Tibial nerve (tissue), 4 donors: ENCODE measurements around the gene OGFOD3. TPM values are rescaled to one million over a fixed set of nuclear protein-coding genes. Genes with fewer than 3 reads are reported as not detected.

Experiments
- DNase-seq, 2 donors: peaks; one replicate each; pipeline ENCODE4 v3.0.0-alpha.2; 2019; ENCODE audit warnings: low spot score in 2 of 2
- H3K27ac ChIP-seq, 4 donors: fragments of 200-600 bp; sonication (generic) in 3 of 4; one replicate each; pipeline ENCODE4 v1.5.1; 2017 to 2019; ENCODE audit warnings: mild to moderate bottlenecking in 1 of 4
- H3K27me3 ChIP-seq, 2 donors: fragments of 200-600 bp; sonication (generic) in 1 of 2; one replicate each; pipeline versions ENCODE4 v1.5.1 to v1.6.0; 2017 to 2019
- H3K36me3 ChIP-seq, 3 donors: fragments of 200-600 bp; sonication (generic); one replicate each; pipeline ENCODE4 v1.5.1; 2018 to 2019
- H3K4me1 ChIP-seq, 4 donors: fragments of 200-600 bp; sonication (generic) in 3 of 4; one replicate each; pipeline ENCODE4 v1.5.1; 2017 to 2019
- H3K4me3 ChIP-seq, 4 donors: fragments of 200-600 bp; sonication (generic) in 3 of 4; one replicate each; pipeline ENCODE4 v1.5.1; 2017 to 2019; ENCODE audit warnings: mild to moderate bottlenecking in 1 of 4, moderate library complexity in 1 of 4
- H3K9me3 ChIP-seq, 4 donors: fragments of 200-600 bp; sonication (generic) in 3 of 4; one replicate each; pipeline ENCODE4 v1.5.1; 2017 to 2019
- CTCF ChIP-seq, 5 experiments: fragments of 200-600 bp in 3 of 5; fragments of 450-650 bp in 2 of 5; sonication (generic) in 3 of 5; IDR thresholded peaks; one replicate each; pipeline ENCODE4 v1.5.1; 2016 to 2019; ENCODE audit warnings: antibody characterized with exemption in 5 of 5, mild to moderate bottlenecking in 3 of 5, moderate library complexity in 2 of 5
- EP300 ChIP-seq, 2 donors: sonication (generic); formaldehyde crosslinking; IDR thresholded peaks; one replicate each; pipeline ENCODE4 v1.6.1; 2017; ENCODE audit warnings: antibody characterized with exemption in 2 of 2, mild to moderate bottlenecking in 1 of 2
- POLR2A ChIP-seq, 2 donors: fragments of 450-650 bp; IDR thresholded peaks; one replicate each; pipeline ENCODE4 v1.6.1; 2017; ENCODE audit warnings: antibody characterized with exemption in 2 of 2, mild to moderate bottlenecking in 2 of 2, moderate library complexity in 2 of 2
- WGBS, 2 donors: methylation state at CpG; one replicate each; pipeline ENCODE4 v1.1.5; 2018; 5-methylcytosine and 5-hydroxymethylcytosine counted together
- total RNA-seq, 4 donors: library from RNA; depleted of rRNA; stranded (reverse); fragments of >200 nt; gene quantifications; one replicate each; pipeline ENCODE4 v1.1.0, GENCODE V29; 2016

OGFOD3 gene
- total RNA-seq, 4 donors from 2014 or later, result 23.7 to 51.6 (median 40.7) TPM

- no peaks in the 10 kb centered on the region for H3K27me3 ChIP-seq
- no peak for DNase-seq
- 63 to 67% methylated on average over 18 of the region's 18 CpGs for WGBS, 2 donors
- H3K27ac ChIP-seq, result peak overlapping the region; percentile 79 to 99 (median 88)
- H3K9me3 ChIP-seq, result no peaks in the 10 kb centered on the region
- peaks cover 0 to 27% (median 0%) of the 10 kb centered on the region in 3 donors for H3K36me3 ChIP-seq
- TF ChIP-seq EP300 (IDR thresholded peaks at IDR 0.05) (no peak), POLR2A (IDR thresholded peaks at IDR 0.05) (no peak), CTCF (IDR thresholded peaks at IDR 0.05) (no peak)
- peak overlapping the region; percentile 66 to 98 (median 80) for H3K4me3 ChIP-seq
- peaks cover 0 to 49% (median 31%) of the 10 kb centered on the region in 4 donors for H3K4me1 ChIP-seq
These were observed 31.5 kb upstream of the OGFOD3 start for GRCh38 chr17:82449883-82450356.

GRCh38 chr17:82449131-82449882, 30.9 kb upstream of the OGFOD3 start:
- no peak for DNase-seq
- H3K4me3 ChIP-seq, result peak overlapping the region; percentile 66 to 98 (median 80)
- H3K27me3 ChIP-seq, result no peaks in the 10 kb centered on the region
- no peak for TF ChIP-seq POLR2A (IDR thresholded peaks at IDR 0.05)
- 72 to 76% methylated on average over 30 of the region's 30 CpGs for WGBS, 2 donors
- peaks cover 0 to 53% (median 32%) of the 10 kb centered on the region in 4 donors for H3K4me1 ChIP-seq
- no peaks in the 10 kb centered on the region for H3K9me3 ChIP-seq
- peaks cover 0 to 33% (median 0%) of the 10 kb centered on the region in 3 donors for H3K36me3 ChIP-seq
- peak overlapping the region; percentile 79 to 99 (median 88) for H3K27ac ChIP-seq

GRCh38 chr17:82447876-82448275, 29.5 kb upstream of the OGFOD3 start:
- WGBS, 2 donors, result 87 to 93% methylated on average over 11 of the region's 11 CpGs
- H3K4me1 ChIP-seq, result peaks cover 0 to 59% (median 32%) of the 10 kb centered on the region in 4 donors
- H3K27me3 ChIP-seq, result no peaks in the 10 kb centered on the region
- H3K9me3 ChIP-seq, result no peaks in the 10 kb centered on the region
- TF ChIP-seq CTCF (IDR thresholded peaks at IDR 0.05), result no peak
- H3K27ac ChIP-seq, result peak overlapping the region in 1 of 4 donors; percentile 5
- no peak for DNase-seq
- no peak overlapping the region for H3K4me3 ChIP-seq
- peaks cover 0 to 47% (median 0%) of the 10 kb centered on the region in 3 donors for H3K36me3 ChIP-seq

- no peak for DNase-seq
- no peaks in the 10 kb centered on the region for H3K9me3 ChIP-seq
- no peak for TF ChIP-seq EP300 (IDR thresholded peaks at IDR 0.05)
- TF ChIP-seq CTCF (IDR thresholded peaks at IDR 0.05), result no peak
- no peak for TF ChIP-seq POLR2A (IDR thresholded peaks at IDR 0.05)
- H3K4me1 ChIP-seq, result peaks cover 0 to 64% (median 30%) of the 10 kb centered on the region in 4 donors
- no peak overlapping the region for H3K4me3 ChIP-seq
- peak overlapping the region in 2 of 4 donors; percentile 77 to 84 for H3K27ac ChIP-seq
- peaks cover 0 to 59% (median 0%) of the 10 kb centered on the region in 3 donors for H3K36me3 ChIP-seq
- H3K27me3 ChIP-seq, result no peaks in the 10 kb centered on the region
- 73 to 79% methylated on average over 7 to 10 of the region's 12 CpGs for WGBS, 2 donors
These were observed 28.3 kb upstream of the OGFOD3 start for GRCh38 chr17:82446649-82447048.

GRCh38 chr17:82446124-82446523, 27.7 kb upstream of the OGFOD3 start:
- no peak for DNase-seq
- no peaks in the 10 kb centered on the region for H3K27me3 ChIP-seq
- H3K4me1 ChIP-seq, result peaks cover 0 to 58% (median 25%) of the 10 kb centered on the region in 4 donors
- H3K36me3 ChIP-seq, result peaks cover 0 to 63% (median 0%) of the 10 kb centered on the region in 3 donors
- WGBS, 2 donors, result 70 to 73% methylated on average over 15 of the region's 15 CpGs
- peak overlapping the region in 3 of 4 donors; percentile 63 to 84 (median 77) for H3K27ac ChIP-seq
- no peak for TF ChIP-seq POLR2A (IDR thresholded peaks at IDR 0.05)
- no peaks in the 10 kb centered on the region for H3K9me3 ChIP-seq
- H3K4me3 ChIP-seq, result no peak overlapping the region

- Histone ChIP-seq H3K9me3 (no peaks in the 10 kb centered on the region), H3K27me3 (no peaks in the 10 kb centered on the region), H3K4me3 (no peak overlapping the region), H3K4me1 (peaks cover 0 to 62% (median 22%) of the 10 kb centered on the region in 4 donors), H3K36me3 (peaks cover 0 to 68% (median 0%) of the 10 kb centered on the region in 3 donors), H3K27ac (peak overlapping the region; percentile 63 to 84 (median 70))
- no peak for TF ChIP-seq CTCF (IDR thresholded peaks at IDR 0.05)
- TF ChIP-seq EP300 (IDR thresholded peaks at IDR 0.05), result no peak
- TF ChIP-seq POLR2A (IDR thresholded peaks at IDR 0.05), result no peak
- no peak for DNase-seq
- WGBS, 2 donors, result 77 to 87% methylated on average over 12 of the region's 13 CpGs
These were observed 27.2 kb upstream of the OGFOD3 start for GRCh38 chr17:82445542-82445941.
